ENCODE measurements around the gene C8B.

The C8B gene

DNA sequence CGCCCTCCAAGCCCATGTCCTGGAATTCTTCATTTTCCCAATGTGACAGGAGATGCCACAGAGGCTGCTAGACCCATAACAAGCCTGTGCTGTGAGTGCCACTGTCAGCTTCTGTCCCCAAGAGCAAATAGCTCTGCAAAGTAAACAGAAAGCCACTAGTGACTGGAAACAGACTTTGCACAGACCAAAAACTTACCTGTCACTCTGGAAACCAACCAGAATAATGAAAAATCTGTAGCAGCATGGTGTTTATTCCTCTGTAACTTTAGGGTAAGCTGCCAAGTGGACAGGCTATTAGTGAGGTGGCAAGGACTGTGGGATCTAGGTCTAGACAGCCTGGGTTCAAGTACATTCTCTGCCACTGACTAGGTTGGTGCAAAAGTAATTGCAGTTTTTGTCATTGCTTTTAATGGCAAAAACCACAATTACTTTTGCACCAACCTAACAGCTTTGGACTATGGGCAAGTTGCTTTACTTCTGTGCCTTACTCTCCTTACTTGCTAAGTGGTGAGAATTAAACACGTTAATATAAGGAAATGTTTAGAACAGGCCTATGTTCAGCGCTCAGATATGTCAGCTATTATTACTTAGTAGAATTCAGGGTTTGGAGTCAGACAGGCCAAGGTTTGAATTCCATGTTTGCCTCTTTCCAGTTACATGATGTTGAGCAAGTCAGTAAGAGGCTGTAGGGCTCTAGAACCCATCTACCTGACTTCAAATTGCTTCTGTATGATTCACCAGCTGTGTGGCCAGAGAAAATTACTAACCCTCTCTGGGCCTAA lies at the start of gene C8B:
Gene C8B, minus strand, starts transcription at position 100 of the 782 bp plus-strand sequence. Its CDS starts 67 bp downstream, at position 33.
- DNase-seq, result no peak

GRCh38 chr1:57015071-57015470 lies 49.3 kb upstream of the C8B start:
- no peak for DNase-seq

DNA sequence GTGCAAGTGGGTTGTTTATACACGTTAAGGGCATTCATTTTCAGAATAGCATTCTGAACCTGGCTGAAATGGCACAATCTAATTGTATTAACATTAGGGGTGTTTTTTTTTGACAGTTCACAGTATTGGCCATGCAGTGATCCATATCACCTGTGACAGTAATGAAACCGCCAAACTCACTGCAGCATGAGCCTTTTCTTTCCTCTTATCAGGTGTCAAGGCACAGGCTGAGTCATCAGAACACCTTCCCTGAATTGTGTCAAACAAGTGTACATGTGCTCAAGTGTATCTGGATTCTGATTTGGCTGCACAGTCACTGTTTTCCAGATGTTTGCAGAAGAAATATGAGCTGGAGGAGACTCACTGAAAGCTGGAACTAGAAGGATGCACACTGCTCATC lies 47.7 kb upstream of the C8B start:
- no peak for DNase-seq

DNA sequence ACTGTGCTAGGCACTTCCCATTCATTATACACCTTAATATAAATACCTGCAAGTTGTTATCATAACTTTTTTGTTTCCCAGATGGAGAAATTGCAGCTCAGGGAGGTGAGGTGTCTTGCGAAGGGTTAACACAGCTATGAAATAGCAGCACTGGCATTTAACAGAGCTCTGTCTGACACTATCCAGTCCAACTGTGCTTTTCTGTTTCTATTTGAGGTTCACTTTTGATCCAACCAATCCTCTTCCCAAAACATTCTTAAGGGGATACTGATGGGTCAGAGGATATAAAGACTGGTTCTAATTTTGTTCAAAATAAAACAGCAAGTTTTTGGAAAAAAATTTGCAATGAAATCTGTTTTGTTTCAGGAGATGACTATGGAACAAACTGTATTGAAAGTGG lies 46.5 kb upstream of the C8B start:
- DNase-seq, result no peak

GRCh38 chr1:57010511-57010910 lies 44.7 kb upstream of the C8B start:
- no peak for DNase-seq

GRCh38 chr1:57007948-57008347 lies 42.1 kb upstream of the C8B start:
- DNase-seq, result no peak

GRCh38 chr1:57007472-57007871 lies 41.7 kb upstream of the C8B start:
- no peak for DNase-seq

GRCh38 chr1:57003398-57004139 lies 37.8 kb upstream of the C8B start:
- DNase-seq, result no peak

DNA sequence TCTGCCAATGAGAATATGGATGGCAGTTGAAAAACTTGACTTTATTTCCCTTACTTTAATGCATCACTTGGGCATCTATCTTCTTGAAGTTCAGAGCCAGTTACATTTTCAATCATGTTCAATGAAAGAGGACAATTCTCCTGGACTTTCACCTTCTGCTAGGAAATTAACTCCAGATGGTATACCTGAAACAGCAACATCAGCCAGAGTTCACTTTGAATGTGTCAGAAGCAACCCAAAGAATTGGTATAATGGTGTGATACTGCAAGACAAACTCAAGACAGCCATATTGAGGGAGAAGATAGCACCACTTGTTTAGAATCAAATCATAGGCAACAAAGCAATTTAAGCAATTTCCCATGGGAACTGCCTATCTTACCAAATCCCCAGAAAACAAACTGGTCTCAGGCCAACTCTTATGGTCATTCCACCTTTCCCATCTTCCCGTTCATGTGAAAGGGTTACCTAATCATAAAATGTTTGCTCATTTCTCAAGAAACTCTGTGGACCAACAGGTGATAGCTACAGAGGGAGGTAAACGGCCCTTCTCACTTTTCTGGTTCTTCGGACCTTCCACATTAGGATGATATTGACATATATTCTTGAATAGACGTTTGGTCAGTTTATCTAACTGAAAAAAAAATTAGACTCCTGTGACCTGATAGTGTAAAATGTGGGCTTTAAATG lies 29.7 kb upstream of the C8B start:
- DNase-seq, result no peak

- no peak for DNase-seq
Observed at GRCh38 chr1:56993475-56993874, 27.7 kb upstream of the C8B start.

- no peak for DNase-seq
Observed at GRCh38 chr1:56992318-56993125, 26.7 kb upstream of the C8B start.

GRCh38 chr1:56991576-56991975 lies 25.8 kb upstream of the C8B start:
- no peak for DNase-seq

GRCh38 chr1:56986397-56986796 lies 20.6 kb upstream of the C8B start:
- DNase-seq, result no peak

DNA sequence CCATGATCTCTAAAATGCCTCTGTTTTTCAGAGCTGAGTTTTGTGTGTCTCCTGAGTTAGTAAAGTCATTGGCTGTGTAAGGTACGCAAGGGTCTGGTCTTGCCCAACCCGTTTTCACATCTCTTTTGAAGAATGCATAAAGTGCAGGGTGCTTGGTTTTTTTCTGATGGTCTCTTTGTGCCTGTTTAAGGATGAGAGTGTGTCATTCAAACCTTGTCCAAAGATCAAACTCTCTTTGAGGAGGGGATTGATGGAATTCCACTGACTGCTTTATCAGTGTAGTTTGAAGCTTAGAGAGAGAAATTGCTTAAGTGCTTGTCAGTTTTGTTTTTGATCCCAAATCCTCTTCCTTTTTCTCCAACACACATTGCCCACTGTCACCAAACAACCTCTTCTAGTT lies 20.0 kb upstream of the C8B start:
- DNase-seq, result no peak

GRCh38 chr1:56983484-56983883 lies 17.7 kb upstream of the C8B start:
- DNase-seq, result no peak

- DNase-seq, result no peak
Observed at GRCh38 chr1:56979986-56980755, 14.4 kb upstream of the C8B start.

- DNase-seq, result no peak
Observed at GRCh38 chr1:56978819-56979218, 13.0 kb upstream of the C8B start.

GRCh38 chr1:56977910-56978309 lies 12.1 kb upstream of the C8B start:
- DNase-seq, result no peak

DNA sequence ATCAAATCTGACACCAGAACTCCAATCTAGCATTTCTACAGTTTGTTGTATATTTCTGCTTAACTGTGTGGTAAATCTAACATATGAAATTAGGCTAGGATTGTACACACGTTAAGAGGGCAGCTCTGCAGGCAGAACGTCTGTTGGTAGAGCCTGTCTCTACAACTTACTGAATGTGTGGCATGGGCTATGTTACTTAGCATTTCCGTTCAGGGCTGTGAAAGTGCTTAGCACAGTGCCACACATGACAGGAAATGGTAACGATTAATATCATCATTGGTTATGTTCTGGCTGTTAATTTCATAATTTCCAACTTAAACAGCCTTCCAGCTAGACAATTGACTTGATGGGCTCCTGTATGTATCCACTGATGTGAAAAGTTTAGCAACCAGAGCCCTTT lies 9.6 kb upstream of the C8B start:
- no peak for DNase-seq

DNA sequence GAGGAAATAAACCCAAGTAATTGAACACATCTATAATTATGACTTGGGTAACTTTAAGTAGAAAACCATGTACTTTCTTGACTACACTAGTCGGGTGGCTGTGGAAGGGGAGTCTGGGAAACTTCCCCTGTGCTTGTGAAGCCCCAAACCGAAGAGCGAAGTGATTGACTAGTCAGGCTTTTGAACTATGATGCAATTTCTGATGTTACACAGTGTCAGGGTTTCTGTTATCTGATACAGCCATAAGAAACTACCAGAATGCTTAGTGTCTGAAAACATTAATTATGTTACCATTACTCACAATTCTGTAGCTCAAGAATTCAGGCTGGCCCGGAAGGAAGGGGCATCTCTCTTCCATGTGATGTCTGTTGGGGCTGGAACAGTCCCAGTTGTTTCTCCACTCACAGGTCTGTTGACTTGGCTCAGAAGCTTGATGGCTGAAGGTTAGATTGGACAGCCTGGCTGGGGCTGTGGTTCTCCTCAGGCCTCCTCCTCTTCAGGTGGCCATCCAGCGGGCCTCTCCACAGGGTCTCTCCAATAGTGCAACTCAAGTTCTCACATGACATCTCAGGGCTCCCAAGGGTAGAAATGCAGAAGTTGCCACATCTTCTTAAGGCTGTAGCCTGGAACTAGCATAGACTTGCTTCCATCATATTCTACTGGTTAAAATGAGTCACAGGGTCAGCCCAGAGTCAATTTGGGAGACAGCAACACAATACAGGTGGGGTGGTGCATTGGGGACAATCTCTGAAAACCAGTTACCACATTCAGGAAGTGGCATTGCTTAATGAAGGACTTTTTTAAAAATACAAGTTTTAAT lies 8.3 kb upstream of the C8B start:
- DNase-seq, result no peak

DNA sequence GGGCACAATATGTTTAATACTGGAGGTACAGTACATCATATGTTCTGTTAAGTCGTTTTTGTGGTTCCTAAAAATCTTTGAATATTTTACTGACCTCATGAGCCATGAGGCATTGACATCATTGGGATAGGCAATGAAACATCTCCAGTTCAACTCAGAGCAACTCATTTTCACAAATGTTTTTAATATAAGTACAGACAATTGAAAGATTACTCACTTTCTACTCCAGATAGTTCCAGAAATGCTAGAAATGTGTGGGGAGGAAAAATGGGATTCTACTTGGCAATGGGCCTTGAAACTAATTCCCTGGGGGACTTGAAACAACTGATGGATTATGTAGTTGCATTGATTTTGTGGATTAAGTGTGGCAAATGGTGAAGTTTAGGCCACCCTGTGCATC lies 7.2 kb upstream of the C8B start:
- DNase-seq, result no peak
